GM20431 (cell line): Measurements from ENCODE around the gene TNFRSF4.

Experiments used
- in situ Hi-C: fragments of 300-500 bp; cut with MseI, MboI; formaldehyde crosslinking; loops from one replicate; pipeline ENCODE4 v1.15.0; 2020; ENCODE audit warnings: low sequenced_read_pairs; ENCODE audit not compliant: unreplicated experiment

TNFRSF4 gene

GRCh38 chr1:1173061-1173792, 40.7 kb downstream of the TNFRSF4 start:
- in situ Hi-C loops = no loop called here

GRCh38 chr1:1171546-1172340, 42.2 kb downstream of the TNFRSF4 start:
- in situ Hi-C loops = no loop called here

- in situ Hi-C loops = no loop called here
Measured at GRCh38 chr1:1171161-1171545, 42.8 kb downstream of the TNFRSF4 start.

GRCh38 chr1:1170215-1171091, 43.5 kb downstream of the TNFRSF4 start:
- in situ Hi-C loops = no loop called here

GRCh38 chr1:1169429-1170214, 44.3 kb downstream of the TNFRSF4 start:
- in situ Hi-C loops = no loop called here

GRCh38 chr1:1168451-1169411, 45.2 kb downstream of the TNFRSF4 start:
- in situ Hi-C loops = no loop called here

- in situ Hi-C loops = no loop called here
Measured at GRCh38 chr1:1167841-1168450, 46.0 kb downstream of the TNFRSF4 start.

- in situ Hi-C loops = no loop called here
Measured at GRCh38 chr1:1167398-1167821, 46.5 kb downstream of the TNFRSF4 start.

GRCh38 chr1:1166642-1167397, 47.1 kb downstream of the TNFRSF4 start:
- in situ Hi-C loops = no loop called here

GRCh38 chr1:1165900-1166421, 48.0 kb downstream of the TNFRSF4 start:
- in situ Hi-C loops = no loop called here

GRCh38 chr1:1165485-1165884, 48.5 kb downstream of the TNFRSF4 start:
- in situ Hi-C loops = no loop called here

GRCh38 chr1:1164701-1165451, 49.1 kb downstream of the TNFRSF4 start:
- in situ Hi-C loops = no loop called here

- in situ Hi-C loops = no loop called here
Measured at GRCh38 chr1:1164361-1164700, 49.6 kb downstream of the TNFRSF4 start.

- in situ Hi-C loops = no loop called here
Measured at GRCh38 chr1:1163538-1164070, 50.3 kb downstream of the TNFRSF4 start.

GRCh38 chr1:1162597-1163537, 51.1 kb downstream of the TNFRSF4 start:
- in situ Hi-C loops = no loop called here
